Thoracic aorta (tissue), 2 donors: ENCODE data around the gene CXCL16. TPM values are rescaled to one million over a fixed set of nuclear protein-coding genes. Genes with fewer than 3 reads are reported as not detected.

ENCODE experiments used
- ATAC-seq: fragments of 150-250 bp; one replicate; pipeline ENCODE4 v1.8.0; 2017; ENCODE audit warnings: low read depth; ENCODE audit not compliant: insufficient number of reproducible peaks, low FRiP score
- DNase-seq: peaks from one replicate; pipeline ENCODE4 v3.0.0-alpha.2; 2020; ENCODE audit warnings: low spot score
- H3K27ac ChIP-seq, 2 donors: fragments of 200-600 bp; sonication (generic); 1 replicate in 1 of 2; 2 replicates in 1 of 2; pipeline ENCODE4 v1.5.1; 2016; ENCODE audit warnings: mild to moderate bottlenecking in 2 of 2, moderate library complexity in 2 of 2
- H3K27me3 ChIP-seq: fragments of 200-600 bp; sonication (generic); replicated peaks from 2 replicates; pipeline ENCODE4 v1.6.0; 2016; ENCODE audit warnings: mild to moderate bottlenecking; ENCODE audit not compliant: insufficient read depth
- H3K36me3 ChIP-seq: fragments of 200-600 bp; sonication (generic); one replicate; pipeline ENCODE4 v1.5.1; 2016
- H3K4me1 ChIP-seq, 2 donors: fragments of 200-600 bp; sonication (generic); 1 replicate in 1 of 2; 2 replicates in 1 of 2; pipeline versions ENCODE4 v1.5.1 to v1.6.0; 2016; ENCODE audit warnings: low read depth in 2 of 2, mild to moderate bottlenecking in 1 of 2; ENCODE audit not compliant: control insufficient read depth in 1 of 2
- H3K4me3 ChIP-seq: fragments of 200-600 bp; sonication (generic); 2 replicates; pipeline ENCODE4 v1.5.1; 2016; ENCODE audit warnings: mild to moderate bottlenecking
- H3K9me3 ChIP-seq: fragments of 200-600 bp; sonication (generic); 2 replicates; pipeline ENCODE4 v1.5.1; 2016
- total RNA-seq, 2 donors: library from RNA; depleted of rRNA; stranded (reverse); fragments of >200 nt; gene quantifications; one replicate each; pipeline versions ENCODE4 v1.1.0 to v1.2.3, GENCODE V29; 2016
- TF ChIP-seq, protein P1 (sequence below): fragments of 200-600 bp; sonication (generic); IDR thresholded peaks from one replicate; pipeline ENCODE4 v1.5.1; 2019; ENCODE audit warnings: antibody characterized with exemption

CXCL16 gene
- total RNA-seq, 2 donors from 2014 or later = 27.6 to 41.7 TPM

DNA sequence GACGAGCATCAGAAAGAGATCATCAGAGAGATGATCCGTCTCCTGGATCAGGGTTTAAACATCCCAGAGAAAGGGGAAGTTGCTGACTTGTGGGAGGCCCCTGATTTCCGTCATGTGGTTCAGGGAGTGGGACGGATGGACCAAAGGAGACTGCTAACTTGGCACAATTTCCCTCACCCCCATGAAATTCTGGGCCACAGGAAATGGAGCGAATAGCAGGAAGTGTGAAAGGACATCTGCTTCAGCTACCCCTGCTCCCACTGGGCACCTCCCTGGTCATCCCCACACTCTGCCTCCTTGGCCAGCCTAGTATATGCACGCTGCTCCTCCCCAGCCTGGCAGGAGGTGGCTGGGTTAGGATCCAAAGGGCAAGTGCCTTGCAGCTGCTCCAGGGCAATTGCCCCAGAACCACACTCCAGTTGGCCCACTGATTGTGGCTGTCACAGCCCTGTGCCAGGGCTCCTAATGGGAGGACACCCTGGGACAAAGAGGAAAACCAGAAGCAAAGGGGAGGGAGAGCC lies 28.0 kb downstream of the CXCL16 start:
- ATAC-seq (no peak), DNase-seq (no peak)
- Histone ChIP-seq H3K4me1 (peaks cover 3 to 7% of the 10 kb centered on the region in 2 donors), H3K27me3 (no peaks in the 10 kb centered on the region), H3K9me3 (no peaks in the 10 kb centered on the region), H3K27ac (peak overlapping the region in 1 of 2 donors; percentile 68), H3K4me3 (peak overlapping the region; percentile 98), H3K36me3 (no peaks in the 10 kb centered on the region)
- TF ChIP-seq, protein P1, sequence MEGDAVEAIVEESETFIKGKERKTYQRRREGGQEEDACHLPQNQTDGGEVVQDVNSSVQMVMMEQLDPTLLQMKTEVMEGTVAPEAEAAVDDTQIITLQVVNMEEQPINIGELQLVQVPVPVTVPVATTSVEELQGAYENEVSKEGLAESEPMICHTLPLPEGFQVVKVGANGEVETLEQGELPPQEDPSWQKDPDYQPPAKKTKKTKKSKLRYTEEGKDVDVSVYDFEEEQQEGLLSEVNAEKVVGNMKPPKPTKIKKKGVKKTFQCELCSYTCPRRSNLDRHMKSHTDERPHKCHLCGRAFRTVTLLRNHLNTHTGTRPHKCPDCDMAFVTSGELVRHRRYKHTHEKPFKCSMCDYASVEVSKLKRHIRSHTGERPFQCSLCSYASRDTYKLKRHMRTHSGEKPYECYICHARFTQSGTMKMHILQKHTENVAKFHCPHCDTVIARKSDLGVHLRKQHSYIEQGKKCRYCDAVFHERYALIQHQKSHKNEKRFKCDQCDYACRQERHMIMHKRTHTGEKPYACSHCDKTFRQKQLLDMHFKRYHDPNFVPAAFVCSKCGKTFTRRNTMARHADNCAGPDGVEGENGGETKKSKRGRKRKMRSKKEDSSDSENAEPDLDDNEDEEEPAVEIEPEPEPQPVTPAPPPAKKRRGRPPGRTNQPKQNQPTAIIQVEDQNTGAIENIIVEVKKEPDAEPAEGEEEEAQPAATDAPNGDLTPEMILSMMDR = no peak

DNA sequence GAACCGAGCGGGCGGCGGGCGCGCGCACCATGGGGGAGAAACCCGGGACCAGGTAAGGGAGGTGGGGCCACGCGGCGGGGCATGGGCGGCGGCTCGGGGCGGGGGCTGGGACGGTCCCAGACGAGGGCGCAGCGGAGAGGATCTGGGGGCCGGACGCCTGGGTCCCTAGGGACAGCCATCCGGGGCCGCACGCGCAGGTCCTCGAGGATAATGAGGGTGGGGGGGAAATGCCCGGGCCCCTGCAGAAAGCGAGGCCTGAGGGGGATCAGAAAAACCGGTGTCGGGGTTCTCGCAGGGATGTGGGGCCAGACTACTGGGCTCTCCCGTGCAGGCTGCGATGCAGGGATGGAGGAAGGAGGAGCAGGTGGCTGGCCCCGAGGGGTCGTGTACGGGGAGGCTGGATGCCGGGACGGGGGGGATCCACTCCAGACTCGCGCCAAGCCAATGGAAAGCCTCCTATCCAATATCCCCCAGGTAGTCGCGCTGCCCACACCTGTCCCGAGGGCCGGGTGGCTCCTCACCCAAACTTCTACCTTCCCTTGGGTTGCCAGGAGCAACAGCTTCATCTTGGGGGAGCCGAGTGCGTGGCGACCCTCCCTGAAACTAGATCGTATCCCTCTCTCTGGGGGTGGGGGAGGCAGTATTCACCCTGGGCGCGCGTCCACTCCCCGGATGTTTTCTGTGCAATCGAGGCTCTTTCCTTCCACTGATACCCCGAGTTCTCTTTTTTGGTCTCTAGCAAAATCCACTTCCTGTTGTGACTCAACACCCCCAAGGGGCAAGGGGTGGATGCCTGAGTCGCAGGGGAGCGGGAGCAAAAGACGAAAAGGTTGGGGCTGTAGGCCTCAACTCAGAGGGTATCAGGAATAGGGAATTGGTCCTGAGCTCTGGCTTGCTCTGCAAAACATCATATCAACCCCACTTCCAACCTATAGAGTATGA lies 28.8 kb downstream of the CXCL16 start:
- Histone ChIP-seq H3K27ac (peak overlapping the region; percentile 55 to 68), H3K27me3 (no peaks in the 10 kb centered on the region)

DNA sequence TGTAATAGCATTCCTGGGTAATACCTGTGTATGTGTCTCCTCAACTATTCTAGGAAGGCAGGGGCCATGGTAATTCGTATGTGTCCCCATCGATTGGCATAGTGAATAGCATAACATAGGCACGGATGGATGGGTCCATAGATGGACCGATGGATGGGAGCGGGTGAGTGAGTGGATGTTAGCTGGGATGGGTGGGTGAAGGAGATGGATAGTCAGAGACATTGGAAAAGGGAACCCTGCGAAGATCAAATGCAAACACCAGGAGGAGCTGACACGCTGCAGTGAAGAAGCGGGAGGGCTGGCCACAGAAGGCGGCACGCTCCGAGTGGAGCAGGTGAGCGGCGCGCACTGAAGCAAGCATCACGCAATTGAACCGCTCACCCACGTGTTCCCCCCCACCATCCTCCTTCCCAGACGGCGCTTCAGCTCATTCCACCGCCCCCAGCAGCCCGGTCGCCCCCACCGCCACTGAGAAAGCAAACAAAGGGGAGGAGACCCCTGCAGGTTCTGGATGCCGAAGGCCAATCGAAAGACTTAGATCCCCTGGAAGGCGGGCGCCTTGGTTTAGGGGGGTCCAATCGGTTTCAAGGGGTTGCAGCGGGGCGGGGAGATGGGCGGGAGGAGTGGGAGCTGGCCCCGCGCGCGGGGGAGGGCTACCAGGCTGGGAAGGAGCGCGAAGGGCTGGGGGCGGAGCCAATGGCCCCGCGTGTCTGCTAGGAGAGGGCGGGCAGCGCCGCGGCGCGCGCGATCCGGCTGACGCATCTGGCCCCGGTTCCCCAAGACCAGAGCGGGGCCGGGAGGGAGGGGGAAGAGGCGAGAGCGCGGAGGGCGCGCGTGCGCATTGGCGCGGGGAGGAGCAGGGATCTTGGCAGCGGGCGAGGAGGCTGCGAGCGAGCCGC lies 29.7 kb downstream of the CXCL16 start, which contains the start of gene ARRB2:
Gene ARRB2 (plus strand): TSS at position 839 of the 899 bp plus-strand sequence. CDS start 90 bp downstream, outside the sequence.
- Histone ChIP-seq H3K36me3 (no peaks in the 10 kb centered on the region), H3K4me1 (peaks cover 3 to 7% of the 10 kb centered on the region in 2 donors), H3K4me3 (peak within 1 kb of the TSS; percentile 98), H3K27ac (peak within 1 kb of the TSS; percentile 55 to 68), H3K9me3 (no peaks in the 10 kb centered on the region), H3K27me3 (no peaks in the 10 kb centered on the region)
- DNase-seq (peak; percentile 92), ATAC-seq (peak; percentile 71)
- TF ChIP-seq, protein P1 = peak; percentile 51

More for the DNA sequence above, 28.8 kb downstream of the CXCL16 start:
- Histone ChIP-seq H3K36me3 (no peaks in the 10 kb centered on the region), H3K4me1 (peaks cover 3 to 7% of the 10 kb centered on the region in 2 donors), H3K4me3 (peak overlapping the region; percentile 98), H3K9me3 (no peaks in the 10 kb centered on the region)
- no peak for ATAC-seq
- TF ChIP-seq, protein P1 = no peak
- no peak for DNase-seq

DNA sequence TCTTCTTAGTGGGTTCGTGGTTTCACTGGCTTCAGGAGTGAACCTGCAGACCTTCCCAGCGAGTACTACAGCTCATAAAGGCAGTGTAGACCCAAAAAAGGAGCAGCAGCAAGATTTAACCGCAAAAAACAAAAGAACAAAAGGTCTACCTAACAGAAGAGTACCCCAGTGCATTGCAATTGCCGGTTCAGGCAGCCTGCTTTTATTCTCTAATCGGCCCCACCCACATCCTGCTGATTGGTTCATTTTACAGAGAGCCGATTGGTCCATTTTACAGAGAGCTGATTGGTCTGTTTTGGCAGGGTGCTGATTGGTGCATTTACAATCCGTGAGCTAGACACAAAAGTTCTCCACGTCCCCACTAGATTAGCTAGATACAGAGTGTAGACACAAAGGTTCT lies 31.3 kb downstream of the CXCL16 start:
- TF ChIP-seq, protein P1 = no peak
- DNase-seq (no peak), ATAC-seq (no peak)
- H3K9me3 ChIP-seq = no peaks in the 10 kb centered on the region
- H3K27ac ChIP-seq = no peak overlapping the region
- no peak overlapping the region for H3K4me3 ChIP-seq
- H3K4me1 ChIP-seq = peaks cover 3 to 12% of the 10 kb centered on the region in 2 donors
- H3K36me3 ChIP-seq = no peaks in the 10 kb centered on the region
- H3K27me3 ChIP-seq = no peaks in the 10 kb centered on the region
